ENCODE measurements around the gene MYO9A.
"Not testable (repeated sequence)": the region's sequence is repeated elsewhere in the genome, so short reads cannot be mapped to it uniquely, and the experiment has no call there.

The MYO9A gene

DNA sequence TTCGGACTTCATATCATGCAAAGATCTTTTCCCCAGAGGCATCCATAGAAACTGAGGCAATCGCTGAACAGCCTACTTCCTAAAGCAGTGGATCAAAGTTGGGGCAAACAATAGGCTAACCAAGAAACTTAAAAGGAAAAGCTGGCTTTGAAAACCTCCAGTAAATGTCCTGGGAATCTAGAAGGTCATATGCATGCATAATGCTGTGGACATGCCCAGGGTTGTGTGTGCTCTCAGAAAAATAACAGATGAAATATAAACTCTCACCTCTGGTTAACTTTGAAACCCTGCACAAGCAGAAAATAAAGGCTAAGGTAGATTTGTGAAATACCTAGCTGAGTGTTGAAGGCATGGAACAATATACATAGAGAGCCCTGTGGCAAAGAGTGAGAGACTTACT is 96.3 kb downstream of the MYO9A start:
- Histone ChIP-seq H3K27ac (ENCODE audit: insufficient read depth, low read depth, low read length, poor library complexity, severe bottlenecking) (no peak overlapping the region), H3K27me3 (ENCODE audit: control insufficient read depth, insufficient read depth, low read length, poor library complexity, severe bottlenecking) (no peaks in the 10 kb centered on the region), H3K9me3 (ENCODE audit: control insufficient read depth, low read length) (no peaks in the 10 kb centered on the region), H3K36me3 (ENCODE audit: control insufficient read depth, insufficient read depth, low read length) (no peaks in the 10 kb centered on the region), H3K4me1 (ENCODE audit: control insufficient read depth, insufficient read depth, low read length) (no peaks in the 10 kb centered on the region), H3K4me3 (ENCODE audit: insufficient read depth, low read depth, low read length) (no peak overlapping the region)
- 85 to 92% methylated on average over 2 of the region's 2 CpGs for WGBS, 2 experiments

DNA sequence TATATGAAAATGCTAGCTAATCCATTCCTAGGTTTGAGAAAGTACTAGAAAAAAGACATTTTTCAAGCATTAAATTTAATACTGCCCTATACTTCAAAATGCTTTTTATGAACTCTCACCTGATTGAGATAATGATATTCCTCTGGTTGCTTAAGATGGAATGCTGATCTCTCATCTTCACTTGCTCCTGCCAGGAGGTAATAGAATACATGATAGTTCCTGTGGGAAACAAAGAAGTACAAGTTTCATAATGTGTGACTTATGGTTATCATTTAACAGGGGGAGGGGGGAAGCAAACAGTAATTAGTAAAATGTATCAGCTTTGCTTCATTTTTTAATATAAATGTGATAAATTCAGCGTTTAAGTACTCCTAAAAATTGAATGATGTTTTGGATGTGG is 97.2 kb downstream of the MYO9A start:
- Histone ChIP-seq H3K27me3 (ENCODE audit: control insufficient read depth, insufficient read depth, low read length, poor library complexity, severe bottlenecking) (no peaks in the 10 kb centered on the region), H3K4me1 (ENCODE audit: control insufficient read depth, insufficient read depth, low read length) (no peaks in the 10 kb centered on the region), H3K4me3 (ENCODE audit: insufficient read depth, low read depth, low read length) (no peak overlapping the region), H3K27ac (ENCODE audit: insufficient read depth, low read depth, low read length, poor library complexity, severe bottlenecking) (no peak overlapping the region), H3K36me3 (ENCODE audit: control insufficient read depth, insufficient read depth, low read length) (no peaks in the 10 kb centered on the region), H3K9me3 (ENCODE audit: control insufficient read depth, low read length) (no peaks in the 10 kb centered on the region)
- 94 to 100% methylated on average over 1 of the region's 1 CpG for WGBS, 2 experiments

- H3K4me3 ChIP-seq (ENCODE audit: insufficient read depth, low read depth, low read length); H3K36me3 ChIP-seq (ENCODE audit: control insufficient read depth, insufficient read depth, low read length); H3K27ac ChIP-seq (ENCODE audit: insufficient read depth, low read depth, low read length, poor library complexity, severe bottlenecking); H3K9me3 ChIP-seq (ENCODE audit: control insufficient read depth, low read length); H3K4me1 ChIP-seq (ENCODE audit: control insufficient read depth, insufficient read depth, low read length); H3K27me3 ChIP-seq (ENCODE audit: control insufficient read depth, insufficient read depth, low read length, poor library complexity, severe bottlenecking): not testable (repeated sequence)
- WGBS, 2 experiments, result 96% methylated on average over 3 of the region's 3 CpGs
These were observed 103.4 kb downstream of the MYO9A start for GRCh38 chr15:72014555-72014954.

- no peak overlapping the region for H3K4me3 ChIP-seq (ENCODE audit: insufficient read depth, low read depth, low read length)
- H3K9me3 ChIP-seq (ENCODE audit: control insufficient read depth, low read length), result no peaks in the 10 kb centered on the region
- no peaks in the 10 kb centered on the region for H3K27me3 ChIP-seq (ENCODE audit: control insufficient read depth, insufficient read depth, low read length, poor library complexity, severe bottlenecking)
- no peak overlapping the region for H3K27ac ChIP-seq (ENCODE audit: insufficient read depth, low read depth, low read length, poor library complexity, severe bottlenecking)
- H3K36me3 ChIP-seq (ENCODE audit: control insufficient read depth, insufficient read depth, low read length), result no peaks in the 10 kb centered on the region
- no peaks in the 10 kb centered on the region for H3K4me1 ChIP-seq (ENCODE audit: control insufficient read depth, insufficient read depth, low read length)
- 96 to 100% methylated on average over 2 of the region's 2 CpGs for WGBS, 2 experiments
These were observed 104.2 kb downstream of the MYO9A start for GRCh38 chr15:72013703-72014102.

GRCh38 chr15:72011302-72011942 is 106.5 kb downstream of the MYO9A start:
- no peaks in the 10 kb centered on the region for H3K27me3 ChIP-seq (ENCODE audit: control insufficient read depth, insufficient read depth, low read length, poor library complexity, severe bottlenecking)
- H3K36me3 ChIP-seq (ENCODE audit: control insufficient read depth, insufficient read depth, low read length), result no peaks in the 10 kb centered on the region
- H3K27ac ChIP-seq (ENCODE audit: insufficient read depth, low read depth, low read length, poor library complexity, severe bottlenecking), result no peak overlapping the region
- WGBS, 2 experiments, result 100% methylated on average over 1 of the region's 2 CpGs; no CpG with 5 or more reads in 1 of the 2 experiments
- H3K4me3 ChIP-seq (ENCODE audit: insufficient read depth, low read depth, low read length), result no peak overlapping the region
- no peaks in the 10 kb centered on the region for H3K9me3 ChIP-seq (ENCODE audit: control insufficient read depth, low read length)
- no peaks in the 10 kb centered on the region for H3K4me1 ChIP-seq (ENCODE audit: control insufficient read depth, insufficient read depth, low read length)

- Histone ChIP-seq H3K9me3 (ENCODE audit: control insufficient read depth, low read length) (no peaks in the 10 kb centered on the region), H3K27me3 (ENCODE audit: control insufficient read depth, insufficient read depth, low read length, poor library complexity, severe bottlenecking) (no peaks in the 10 kb centered on the region), H3K36me3 (ENCODE audit: control insufficient read depth, insufficient read depth, low read length) (no peaks in the 10 kb centered on the region), H3K4me3 (ENCODE audit: insufficient read depth, low read depth, low read length) (no peak overlapping the region), H3K27ac (ENCODE audit: insufficient read depth, low read depth, low read length, poor library complexity, severe bottlenecking) (no peak overlapping the region), H3K4me1 (ENCODE audit: control insufficient read depth, insufficient read depth, low read length) (no peaks in the 10 kb centered on the region)
- 82 to 87% methylated on average over 2 of the region's 2 CpGs for WGBS, 2 experiments
These were observed 108.7 kb downstream of the MYO9A start for GRCh38 chr15:72009222-72009621.

- WGBS, 2 experiments, result 98 to 99% methylated on average over 4 of the region's 4 CpGs
- H3K9me3 ChIP-seq (ENCODE audit: control insufficient read depth, low read length), result no peaks in the 10 kb centered on the region
- H3K4me3 ChIP-seq (ENCODE audit: insufficient read depth, low read depth, low read length), result no peak overlapping the region
- no peaks in the 10 kb centered on the region for H3K27me3 ChIP-seq (ENCODE audit: control insufficient read depth, insufficient read depth, low read length, poor library complexity, severe bottlenecking)
- no peak overlapping the region for H3K27ac ChIP-seq (ENCODE audit: insufficient read depth, low read depth, low read length, poor library complexity, severe bottlenecking)
- H3K36me3 ChIP-seq (ENCODE audit: control insufficient read depth, insufficient read depth, low read length), result no peaks in the 10 kb centered on the region
- H3K4me1 ChIP-seq (ENCODE audit: control insufficient read depth, insufficient read depth, low read length), result no peaks in the 10 kb centered on the region
These were observed 111.6 kb downstream of the MYO9A start for GRCh38 chr15:72006382-72006781.

GRCh38 chr15:72005483-72005882 is 112.5 kb downstream of the MYO9A start:
- no peaks in the 10 kb centered on the region for H3K27me3 ChIP-seq (ENCODE audit: control insufficient read depth, insufficient read depth, low read length, poor library complexity, severe bottlenecking)
- WGBS, 2 experiments, result 93 to 100% methylated on average over 1 to 2 of the region's 3 CpGs
- no peaks in the 10 kb centered on the region for H3K36me3 ChIP-seq (ENCODE audit: control insufficient read depth, insufficient read depth, low read length)

GRCh38 chr15:71999807-72000206 is 118.1 kb downstream of the MYO9A start:
- H3K9me3 ChIP-seq (ENCODE audit: control insufficient read depth, low read length), result no peaks in the 10 kb centered on the region
- H3K4me3 ChIP-seq (ENCODE audit: insufficient read depth, low read depth, low read length), result no peak overlapping the region
- H3K27ac ChIP-seq (ENCODE audit: insufficient read depth, low read depth, low read length, poor library complexity, severe bottlenecking), result no peak overlapping the region
- no peaks in the 10 kb centered on the region for H3K4me1 ChIP-seq (ENCODE audit: control insufficient read depth, insufficient read depth, low read length)
- no peaks in the 10 kb centered on the region for H3K36me3 ChIP-seq (ENCODE audit: control insufficient read depth, insufficient read depth, low read length)
- no peaks in the 10 kb centered on the region for H3K27me3 ChIP-seq (ENCODE audit: control insufficient read depth, insufficient read depth, low read length, poor library complexity, severe bottlenecking)
- 75 to 100% methylated on average over 1 of the region's 1 CpG for WGBS, 2 experiments

More at GRCh38 chr15:72005483-72005882, 112.5 kb downstream of the MYO9A start:
- no peaks in the 10 kb centered on the region for H3K4me1 ChIP-seq (ENCODE audit: control insufficient read depth, insufficient read depth, low read length)
- no peaks in the 10 kb centered on the region for H3K9me3 ChIP-seq (ENCODE audit: control insufficient read depth, low read length)
- no peak overlapping the region for H3K4me3 ChIP-seq (ENCODE audit: insufficient read depth, low read depth, low read length)
- H3K27ac ChIP-seq (ENCODE audit: insufficient read depth, low read depth, low read length, poor library complexity, severe bottlenecking), result no peak overlapping the region

GRCh38 chr15:71998717-71999116 is 119.2 kb downstream of the MYO9A start:
- WGBS, 2 experiments, result 95 to 98% methylated on average over 1 to 3 of the region's 6 CpGs

DNA sequence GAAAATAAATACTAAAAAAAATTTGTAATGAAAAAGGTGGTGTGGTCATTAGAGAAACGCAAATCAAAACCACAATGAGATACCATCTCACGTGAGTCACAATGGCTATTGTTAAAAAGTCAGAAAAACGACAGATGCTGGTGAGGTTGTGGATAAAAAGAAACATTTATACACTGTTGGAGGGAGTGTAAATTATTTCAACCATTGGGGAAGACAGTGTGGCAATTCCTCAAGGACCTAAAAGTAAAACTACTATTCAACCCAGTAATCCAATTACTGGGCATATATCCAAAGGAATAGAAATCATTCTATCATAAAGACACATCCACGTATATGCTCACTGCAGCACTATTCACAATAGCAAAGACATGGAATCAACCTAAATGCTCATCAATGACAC is 120.3 kb downstream of the MYO9A start:
- Histone ChIP-seq H3K27me3 (ENCODE audit: control insufficient read depth, insufficient read depth, low read length, poor library complexity, severe bottlenecking) (no peaks in the 10 kb centered on the region), H3K27ac (ENCODE audit: insufficient read depth, low read depth, low read length, poor library complexity, severe bottlenecking) (no peak overlapping the region), H3K4me1 (ENCODE audit: control insufficient read depth, insufficient read depth, low read length) (no peaks in the 10 kb centered on the region), H3K4me3 (ENCODE audit: insufficient read depth, low read depth, low read length) (no peak overlapping the region), H3K36me3 (ENCODE audit: control insufficient read depth, insufficient read depth, low read length) (no peaks in the 10 kb centered on the region), H3K9me3 (ENCODE audit: control insufficient read depth, low read length) (no peaks in the 10 kb centered on the region)
- 86 to 91% methylated on average over 4 of the region's 4 CpGs for WGBS, 2 experiments

More at GRCh38 chr15:71998717-71999116, 119.2 kb downstream of the MYO9A start:
- not testable (repeated sequence) for H3K36me3 ChIP-seq (ENCODE audit: control insufficient read depth, insufficient read depth, low read length); H3K9me3 ChIP-seq (ENCODE audit: control insufficient read depth, low read length); H3K27me3 ChIP-seq (ENCODE audit: control insufficient read depth, insufficient read depth, low read length, poor library complexity, severe bottlenecking); H3K4me1 ChIP-seq (ENCODE audit: control insufficient read depth, insufficient read depth, low read length); H3K27ac ChIP-seq (ENCODE audit: insufficient read depth, low read depth, low read length, poor library complexity, severe bottlenecking); H3K4me3 ChIP-seq (ENCODE audit: insufficient read depth, low read depth, low read length)
